ENCODE measurements around the gene LRG1. TPM values are rescaled to one million over a fixed set of nuclear protein-coding genes. Genes with fewer than 3 reads are reported as not detected.

Gene LRG1
- total RNA-seq, 1 donor from 2014 or later: 0.09 TPM

- Mint-ChIP-seq H3K36me3 (ENCODE audit: low read depth) (no peaks in the 10 kb centered on the region), H3K9me3 (no peaks in the 10 kb centered on the region), H3K4me1 (peaks cover 23% of the 10 kb centered on the region), H3K4me3 (peak overlapping the region; percentile 74), H3K27ac (ENCODE audit: unreplicated experiment) (no peak overlapping the region), H3K27me3 (ENCODE audit: low read depth) (peaks cover 20% of the 10 kb centered on the region)
- TF ChIP-seq CTCF (conservative IDR thresholded peaks at IDR 0.05): no peak
- no peak for DNase-seq (ENCODE audit: low read depth, low spot score)
These were observed 45.7 kb upstream of the LRG1 start for GRCh38 chr19:4585556-4585955.

GRCh38 chr19:4584670-4585460 is 45.0 kb upstream of the LRG1 start:
- Mint-ChIP-seq H3K9me3 (no peaks in the 10 kb centered on the region), H3K27ac (ENCODE audit: unreplicated experiment) (no peak overlapping the region), H3K4me3 (peak overlapping the region; percentile 74), H3K27me3 (ENCODE audit: low read depth) (peaks cover 25% of the 10 kb centered on the region), H3K4me1 (peaks cover 23% of the 10 kb centered on the region), H3K36me3 (ENCODE audit: low read depth) (no peaks in the 10 kb centered on the region)
- TF ChIP-seq CTCF (conservative IDR thresholded peaks at IDR 0.05): no peak
- peak; percentile 47 for DNase-seq (ENCODE audit: low read depth, low spot score)

GRCh38 chr19:4583961-4584669 is 44.3 kb upstream of the LRG1 start:
- Mint-ChIP-seq H3K4me3 (peak overlapping the region; percentile 83), H3K9me3 (no peaks in the 10 kb centered on the region), H3K27ac (ENCODE audit: unreplicated experiment) (no peak overlapping the region), H3K36me3 (ENCODE audit: low read depth) (no peaks in the 10 kb centered on the region), H3K4me1 (peaks cover 23% of the 10 kb centered on the region), H3K27me3 (ENCODE audit: low read depth) (peaks cover 33% of the 10 kb centered on the region)
- TF ChIP-seq CTCF (conservative IDR thresholded peaks at IDR 0.05): no peak
- DNase-seq (ENCODE audit: low read depth, low spot score): peak; percentile 68

- no peaks in the 10 kb centered on the region for H3K9me3 Mint-ChIP-seq
- peaks cover 42% of the 10 kb centered on the region for H3K27me3 Mint-ChIP-seq (ENCODE audit: low read depth)
- no peak for DNase-seq (ENCODE audit: low read depth, low spot score)
- peak overlapping the region; percentile 83 for H3K4me3 Mint-ChIP-seq
- TF ChIP-seq CTCF (conservative IDR thresholded peaks at IDR 0.05): no peak
- H3K36me3 Mint-ChIP-seq (ENCODE audit: low read depth): no peaks in the 10 kb centered on the region
- peak overlapping the region; percentile 71 for H3K27ac Mint-ChIP-seq (ENCODE audit: unreplicated experiment)
- H3K4me1 Mint-ChIP-seq: peaks cover 21% of the 10 kb centered on the region
These were observed 43.4 kb upstream of the LRG1 start for GRCh38 chr19:4582980-4583842.

Measured in neural crest cell (in vitro differentiated cells).